Hematopoietic multipotent progenitor cell (in vitro differentiated cells): ENCODE data around the gene SPRING1. TPM values are rescaled to one million over a fixed set of nuclear protein-coding genes. Genes with fewer than 3 reads are reported as not detected.

Source experiments
- DNase-seq, 3 donors: peaks; one replicate each; pipeline ENCODE4 v3.0.0-alpha.2; 2011 to 2015; ENCODE audit warnings: low read depth in 2 of 3, low spot score in 2 of 3
- total RNA-seq: library from RNA; depleted of rRNA; stranded (reverse); fragments of >200 nt; gene quantifications from one replicate; pipeline ENCODE4 v1.2.3, GENCODE V29; 2012

SPRING1 gene
- total RNA-seq, 1 donor = 7.3 TPM

DNA sequence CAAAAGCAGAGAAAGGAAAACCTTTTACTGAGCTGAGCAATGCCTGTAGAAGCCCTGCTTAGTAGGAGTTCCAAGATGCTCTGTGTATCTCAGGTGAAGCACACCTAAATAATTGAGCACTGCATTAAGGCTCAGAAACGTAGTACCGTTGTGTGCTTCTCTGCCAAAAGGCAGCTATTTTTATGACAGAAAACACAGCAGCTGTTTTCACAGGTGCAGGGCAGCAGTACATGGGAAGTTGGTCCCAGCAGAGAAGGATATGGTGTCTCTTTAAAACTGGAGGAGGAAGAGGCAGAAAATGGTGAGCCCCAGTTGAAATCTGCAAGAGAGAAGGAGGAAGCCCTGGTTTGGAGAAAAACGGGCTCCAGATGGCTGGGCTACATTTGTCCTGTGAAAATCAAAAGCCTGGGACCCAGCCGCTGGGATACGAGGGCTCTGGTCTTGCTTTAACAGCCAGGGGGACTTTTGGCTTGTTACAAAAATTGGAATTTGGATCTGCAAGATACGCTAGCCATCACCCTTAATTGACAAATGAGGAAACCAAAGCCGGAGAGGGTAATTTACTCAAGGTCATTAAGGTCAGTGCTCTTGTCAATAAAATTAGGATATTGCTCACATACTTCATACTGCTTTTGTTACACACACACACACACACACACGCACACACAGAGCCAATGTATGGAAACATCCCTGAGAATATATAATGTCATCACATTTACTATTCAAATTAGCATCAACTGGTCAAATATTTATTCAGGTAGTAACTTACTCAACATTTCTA is 27.3 kb downstream of the SPRING1 start:
- DNase-seq = no peak

DNA sequence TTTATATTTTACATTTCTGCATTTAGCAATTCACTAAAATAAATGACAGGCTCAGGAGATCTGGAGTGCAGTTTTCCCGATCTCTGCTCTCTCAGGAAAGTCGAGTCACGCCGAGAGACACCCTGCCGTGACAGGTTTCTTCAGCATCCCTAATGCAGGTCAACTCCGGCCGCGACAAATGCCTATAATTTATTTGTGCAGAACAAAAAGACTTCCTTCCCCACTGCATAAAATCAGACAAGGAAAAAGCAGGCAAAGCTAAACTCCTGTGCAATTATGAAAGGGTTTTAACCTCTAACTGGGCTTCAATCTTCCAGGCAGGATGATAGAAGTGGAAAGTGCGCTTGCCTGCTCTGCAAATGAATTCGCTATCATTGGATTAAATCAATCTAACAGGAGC is 28.1 kb downstream of the SPRING1 start:
- DNase-seq = no peak

DNA sequence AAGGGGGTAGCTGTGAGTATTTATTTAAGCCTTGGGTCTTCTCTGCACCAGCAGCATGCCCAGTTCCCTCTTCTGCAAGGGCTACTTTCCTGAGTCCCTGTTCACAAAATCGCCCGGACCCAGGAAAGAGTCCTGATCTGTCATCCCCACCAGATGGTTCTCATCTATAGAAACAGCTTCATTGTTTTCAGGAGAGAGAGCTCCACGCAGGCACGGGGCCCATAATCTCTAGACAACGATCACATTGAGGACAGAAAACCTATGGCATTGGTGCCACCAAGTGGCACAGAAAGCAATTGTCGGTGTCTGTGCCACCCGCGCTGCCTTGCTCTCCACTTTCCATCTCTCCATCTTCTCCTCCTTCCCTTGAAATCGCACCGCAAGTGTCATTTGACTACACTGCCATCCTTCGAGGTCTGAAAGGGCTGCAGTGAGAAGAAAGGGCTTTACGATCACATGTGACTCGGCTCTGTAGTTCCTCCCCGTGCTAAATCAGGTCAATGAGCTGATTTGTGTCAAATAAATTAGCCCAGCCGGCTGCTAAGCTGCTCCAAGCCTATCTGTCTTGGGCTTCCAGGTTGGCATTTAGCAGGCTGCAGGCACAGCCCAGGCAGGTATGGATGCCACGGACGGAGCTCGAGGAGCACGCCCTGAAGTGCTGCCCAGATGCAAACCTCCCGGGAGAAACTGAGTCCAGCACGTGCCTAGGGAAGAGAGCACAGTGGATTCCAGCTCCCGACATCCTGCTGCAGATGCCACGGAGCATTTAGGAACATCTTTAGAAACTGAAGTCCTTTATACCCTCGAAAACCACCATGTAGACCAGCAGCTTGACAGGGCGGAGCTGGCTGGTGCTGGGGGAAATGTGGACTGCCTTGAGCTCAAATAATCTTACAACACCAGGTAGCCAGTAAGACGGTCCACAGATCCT is 28.8 kb downstream of the SPRING1 start:
- peak; percentile 28 to 75 (median 49) for DNase-seq

DNA sequence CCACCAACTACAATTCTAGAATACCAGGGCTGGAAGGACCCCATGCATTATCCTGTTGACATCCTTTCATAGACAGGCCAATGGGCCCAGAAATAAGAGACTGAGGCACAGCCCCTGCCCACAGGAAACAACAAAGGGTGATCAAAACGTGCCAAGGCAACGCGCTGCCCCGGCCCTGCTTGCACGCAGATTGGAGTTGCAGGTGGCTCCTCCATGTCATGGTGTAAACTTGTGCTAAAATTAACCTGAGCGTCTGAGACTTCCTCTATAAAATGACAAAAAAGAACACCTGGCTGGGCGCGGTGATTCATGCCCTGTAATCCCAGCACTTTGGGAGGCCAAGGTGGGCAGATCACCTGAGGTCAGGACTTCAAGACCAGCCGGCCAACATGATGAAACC is 30.1 kb downstream of the SPRING1 start:
- DNase-seq = no peak

DNA sequence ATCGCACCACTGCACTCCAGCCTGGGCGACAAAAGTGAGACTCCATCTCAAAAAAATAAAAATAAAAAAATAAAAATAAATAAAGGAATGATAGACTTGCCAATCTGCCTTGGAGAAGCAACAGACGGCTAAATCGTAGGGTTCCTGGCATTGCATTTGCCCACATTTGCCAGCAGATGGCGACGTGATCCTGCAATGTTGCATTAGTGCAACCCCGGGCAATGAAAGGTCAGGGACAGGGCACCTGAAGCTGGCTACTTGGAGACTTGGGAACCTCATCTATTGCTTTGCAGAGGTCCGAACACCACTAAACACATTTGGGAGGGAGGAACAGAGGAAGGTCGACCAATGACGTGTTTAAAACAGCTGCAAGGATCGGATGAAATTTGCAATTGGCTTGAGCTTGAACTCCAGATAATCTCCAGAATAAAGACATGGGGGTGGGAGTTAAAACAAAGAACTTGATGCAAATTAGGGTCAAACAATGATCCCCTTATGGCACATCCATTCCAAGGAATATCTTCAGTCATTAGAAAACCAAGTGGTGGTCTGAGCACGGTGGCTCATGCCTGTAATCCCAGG is 34.6 kb downstream of the SPRING1 start:
- peak; percentile 37 to 77 (median 57) for DNase-seq

DNA sequence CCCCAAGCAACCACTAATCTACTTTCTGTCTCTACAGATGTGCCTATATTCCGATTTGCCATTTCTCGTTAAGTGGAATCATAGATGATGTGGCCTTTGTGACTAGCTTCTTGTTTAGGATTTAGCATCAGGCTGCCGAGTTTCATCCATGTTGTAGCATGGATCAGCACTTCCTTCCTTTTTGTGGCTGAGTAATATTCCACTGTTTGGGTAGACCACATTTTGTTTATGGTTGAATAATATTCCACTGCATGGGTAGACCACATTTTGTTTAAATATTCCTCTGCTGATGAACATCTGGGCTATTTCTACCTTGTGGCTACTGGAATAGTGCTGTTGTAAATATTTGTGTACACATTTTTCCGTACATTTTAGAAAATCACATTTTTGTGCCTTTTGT is 36.4 kb downstream of the SPRING1 start:
- no peak for DNase-seq

DNA sequence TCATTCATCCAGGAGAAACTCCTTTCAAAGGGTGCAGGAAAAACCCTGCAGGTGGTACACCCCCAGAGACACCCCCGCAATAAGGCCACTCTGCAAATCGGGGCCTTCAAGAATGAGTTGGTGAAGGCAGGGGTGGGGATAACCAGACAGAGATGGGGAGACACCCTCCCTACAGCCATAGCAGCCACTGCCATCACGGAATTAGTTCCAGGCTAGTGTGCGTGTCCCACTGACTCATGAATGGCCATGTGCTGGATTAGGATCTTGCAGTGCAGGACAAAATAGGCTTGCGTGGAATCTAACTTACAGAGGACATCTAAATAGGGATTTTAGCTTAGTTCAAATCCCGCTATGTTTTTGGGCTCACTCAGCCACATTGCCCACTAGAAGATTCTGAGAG is 37.8 kb downstream of the SPRING1 start:
- DNase-seq = no peak

DNA sequence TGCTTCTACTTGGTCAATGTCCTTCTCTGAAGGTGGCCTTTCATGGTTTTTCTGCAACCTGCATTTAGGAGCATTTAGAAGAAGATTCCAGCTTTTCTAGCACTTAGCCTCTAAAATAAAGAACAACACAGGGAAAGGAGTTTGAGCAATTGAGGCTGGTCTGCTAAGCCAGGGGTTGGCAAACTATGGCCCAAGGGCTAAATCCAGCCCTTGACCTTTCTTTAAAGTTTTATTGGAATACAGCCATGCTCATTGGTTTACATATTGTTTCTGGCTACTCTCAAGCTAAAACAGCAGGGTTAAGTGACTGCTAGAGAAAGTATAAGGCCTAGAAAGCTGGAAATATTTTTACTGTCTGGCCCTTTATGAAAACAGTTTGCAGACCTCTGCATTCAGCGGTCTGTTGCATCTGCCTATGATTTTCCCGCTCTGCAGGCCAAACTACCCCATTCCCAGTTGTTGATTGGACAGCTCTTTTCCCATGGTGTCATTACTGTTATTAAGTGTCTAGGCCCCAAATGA is 39.3 kb downstream of the SPRING1 start:
- no peak for DNase-seq

DNA sequence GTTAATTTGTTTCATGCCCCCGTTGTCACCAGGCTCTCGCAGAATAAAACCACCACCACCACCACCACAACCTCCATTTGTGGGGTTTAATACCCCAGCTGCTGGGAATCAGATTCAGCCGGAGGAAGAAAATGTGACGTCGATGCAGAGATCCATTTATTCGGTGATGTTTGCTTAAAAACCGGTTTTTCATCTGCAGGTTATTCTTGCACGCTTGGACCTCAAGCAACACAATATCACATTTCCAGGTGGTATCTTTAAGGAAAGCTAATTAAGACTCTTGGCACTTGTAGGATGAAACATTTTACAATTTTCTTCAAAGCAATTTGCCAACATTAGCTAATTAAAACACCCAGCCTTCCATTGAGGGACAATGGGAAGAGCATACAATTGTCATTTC is 39.8 kb downstream of the SPRING1 start:
- DNase-seq = no peak

DNA sequence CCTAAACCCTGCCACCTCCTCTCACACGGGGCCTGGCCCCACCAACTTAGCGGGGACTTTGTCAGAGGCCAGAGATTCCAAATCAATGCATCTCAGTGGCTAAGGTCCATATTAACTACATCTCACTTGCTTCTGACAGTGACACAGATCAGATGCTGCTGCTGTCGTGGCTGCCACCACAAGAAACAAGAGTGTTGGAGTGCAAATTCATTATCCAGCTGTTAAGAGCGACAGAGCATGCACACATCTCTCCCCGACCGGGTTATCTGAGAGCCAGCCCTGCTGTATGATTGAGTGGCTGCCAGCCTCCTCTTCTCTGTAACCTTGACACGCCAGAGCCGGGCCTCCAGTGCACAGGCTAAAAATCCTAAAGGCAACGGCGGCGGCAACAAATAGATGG is 40.2 kb downstream of the SPRING1 start:
- no peak for DNase-seq

DNA sequence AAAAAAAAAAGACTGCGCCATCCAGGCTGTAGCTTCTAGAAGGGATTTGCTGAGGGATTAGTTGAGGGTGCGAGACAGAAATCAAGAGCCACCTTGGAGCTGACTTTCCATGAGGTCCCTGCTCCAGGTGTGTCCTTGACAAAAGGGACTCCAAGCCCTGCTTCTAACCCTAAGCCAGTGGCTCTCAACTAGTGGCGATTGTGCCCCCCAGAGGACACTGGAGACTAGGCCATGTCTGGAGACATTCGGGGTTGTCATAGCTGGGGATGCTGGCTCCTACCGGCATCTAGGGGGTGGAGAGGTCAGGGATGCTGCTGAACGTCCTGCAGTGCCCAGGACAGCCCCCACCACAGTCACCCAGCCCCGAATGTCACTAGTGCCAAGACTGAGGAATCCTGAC is 40.6 kb downstream of the SPRING1 start:
- peak in 2 of 3 donors; percentile 40 to 66 for DNase-seq

DNA sequence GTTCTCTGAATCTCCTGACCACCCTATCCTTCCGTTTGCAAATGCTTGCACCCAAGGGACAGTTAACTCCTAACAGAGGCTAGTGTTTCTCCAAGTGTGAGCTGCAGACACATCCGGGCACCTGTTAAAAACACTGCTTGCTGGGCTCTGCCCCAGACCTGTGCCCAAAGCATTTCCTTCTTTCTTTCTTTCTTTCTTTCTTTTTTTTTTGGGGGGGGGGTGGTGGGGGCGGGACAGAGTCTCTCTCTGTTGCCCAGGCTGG is 42.5 kb downstream of the SPRING1 start:
- DNase-seq = no peak

DNA sequence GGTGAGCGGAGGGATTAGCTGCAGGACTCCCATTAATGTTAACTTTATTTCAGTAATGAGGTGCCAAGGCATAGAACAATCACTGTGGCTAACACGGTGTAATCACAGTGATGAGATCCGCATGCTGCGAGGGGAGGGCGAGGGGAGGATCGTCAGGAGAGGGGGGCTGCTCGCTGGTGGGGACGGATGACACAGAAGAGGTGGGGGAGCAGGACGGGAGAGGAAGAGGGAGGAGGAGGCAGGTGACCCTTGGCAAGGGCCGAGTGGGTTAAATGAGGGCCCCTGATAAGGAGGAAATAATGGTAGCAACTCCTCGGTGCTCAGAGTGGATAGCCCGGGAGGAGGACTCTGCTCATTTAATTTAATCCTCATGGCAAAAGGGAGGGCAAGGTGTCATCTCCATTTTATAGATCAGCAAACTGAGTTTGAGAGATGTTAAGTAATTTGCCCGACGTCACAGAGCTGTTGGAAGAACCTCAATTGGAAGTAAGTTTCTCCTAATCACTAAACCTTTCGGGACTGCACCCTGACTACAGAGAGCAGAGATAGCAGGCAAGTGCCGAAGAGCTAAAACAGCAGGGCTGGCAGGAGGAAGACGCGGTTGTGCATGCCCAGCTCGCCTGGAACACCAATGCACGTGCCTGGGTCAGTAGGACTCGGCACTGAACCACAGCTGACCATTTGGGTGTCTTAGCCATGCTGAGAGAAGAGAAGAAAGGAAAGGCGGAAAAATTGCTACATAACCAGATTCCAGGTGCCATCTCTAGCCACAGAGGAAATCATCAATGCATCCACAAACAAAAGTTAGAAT is 43.0 kb downstream of the SPRING1 start:
- DNase-seq = no peak

DNA sequence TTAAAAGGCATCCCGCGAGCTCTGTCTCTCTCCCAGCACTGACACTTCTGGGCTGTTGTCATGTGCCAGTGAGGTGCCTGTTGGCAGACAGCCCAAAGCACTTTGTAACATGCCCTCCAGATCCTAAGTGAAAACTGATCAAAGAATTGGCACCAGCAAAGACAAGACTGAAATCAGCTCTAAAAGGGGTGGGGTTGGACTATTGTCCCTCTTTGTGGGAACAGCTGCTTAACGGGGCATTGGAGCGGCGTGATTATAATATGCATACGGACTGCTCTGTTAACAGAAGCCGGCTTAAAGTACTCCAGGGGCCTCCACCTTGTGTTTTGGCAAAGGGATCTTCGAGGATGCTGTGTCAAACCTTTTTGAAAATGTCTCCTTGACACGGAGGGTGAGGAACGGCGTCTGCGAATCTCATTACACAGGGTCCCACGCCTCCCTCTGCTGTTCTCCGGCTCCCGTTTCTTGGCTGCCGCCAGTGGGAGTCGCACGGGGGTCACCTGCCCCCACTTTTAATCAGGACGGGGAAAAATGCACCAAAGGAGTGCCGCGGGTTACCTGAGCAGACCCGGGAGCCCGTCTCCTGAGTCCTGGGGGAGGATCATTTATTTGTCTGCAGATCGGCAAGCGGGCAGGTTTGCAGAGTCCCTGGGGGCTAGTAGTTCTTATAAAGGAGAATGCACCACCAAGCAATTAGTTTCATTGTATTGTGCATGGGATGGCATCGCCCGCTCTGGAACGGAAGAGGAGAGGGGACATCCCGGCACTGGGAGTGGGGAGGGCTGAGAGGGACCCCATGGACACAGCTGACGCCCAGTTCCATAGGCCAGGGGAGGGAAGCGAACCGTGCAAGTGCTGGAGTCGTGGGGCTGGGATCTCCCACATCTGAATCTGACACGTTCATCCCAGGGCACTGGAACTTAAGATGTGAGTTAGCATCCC is 44.3 kb downstream of the SPRING1 start:
- peak in 1 of 3 donors; percentile 33 for DNase-seq

DNA sequence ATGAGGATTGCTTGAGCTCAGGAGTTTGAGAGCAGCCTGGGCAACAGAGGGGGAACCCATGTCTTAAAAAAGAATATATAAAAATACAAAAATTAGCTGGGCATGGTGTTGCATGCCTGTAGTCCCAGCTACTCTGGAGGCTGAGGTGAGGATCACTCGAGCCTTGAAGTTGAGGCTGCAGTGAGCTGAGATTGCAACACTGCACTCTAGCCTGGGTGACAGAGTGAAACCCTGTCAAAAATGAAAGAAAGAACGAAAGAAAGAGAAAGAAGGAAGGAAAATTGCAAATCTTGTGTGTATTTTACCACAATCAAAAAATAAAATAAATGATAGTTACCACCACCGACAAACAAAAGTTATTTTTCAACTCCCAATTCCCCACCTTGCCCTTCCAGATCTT is 45.3 kb downstream of the SPRING1 start:
- no peak for DNase-seq

DNA sequence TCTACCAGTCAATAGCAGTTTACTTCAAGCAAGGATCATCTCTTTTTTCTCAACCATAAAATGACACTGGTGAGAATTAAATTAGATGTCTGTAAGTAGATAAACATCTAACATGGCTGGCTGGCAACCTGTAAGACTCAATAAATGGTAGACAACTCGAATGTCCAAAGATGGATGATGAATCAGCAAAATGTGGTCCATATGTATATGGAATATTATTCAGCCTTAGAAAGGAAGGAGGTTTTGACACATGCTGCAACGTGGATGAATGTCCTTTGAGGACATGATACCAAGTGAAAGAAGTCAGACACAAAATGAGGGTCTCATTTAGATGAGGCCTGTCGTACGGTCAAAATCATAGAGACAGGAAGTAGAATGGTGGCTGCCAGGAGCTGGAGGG is 46.2 kb downstream of the SPRING1 start:
- DNase-seq = no peak

DNA sequence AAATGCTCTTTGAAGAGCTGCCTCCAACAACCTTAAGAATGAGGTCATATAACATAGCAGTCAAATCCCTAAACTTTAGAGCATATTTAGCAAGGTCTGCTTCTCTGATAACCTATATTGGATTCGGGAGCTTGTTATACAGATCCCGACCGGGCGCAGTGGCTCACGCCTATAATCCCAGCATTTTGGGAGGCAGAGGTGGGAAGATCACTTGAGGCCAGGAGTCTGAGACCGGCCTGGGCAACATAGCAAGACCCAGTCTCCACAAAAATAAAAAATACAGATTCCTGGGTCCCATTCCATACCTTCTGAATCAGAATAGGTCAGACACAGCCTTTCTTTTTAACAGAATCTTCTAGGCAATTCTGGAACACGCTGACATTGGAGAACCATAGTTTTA is 46.7 kb downstream of the SPRING1 start:
- no peak for DNase-seq

DNA sequence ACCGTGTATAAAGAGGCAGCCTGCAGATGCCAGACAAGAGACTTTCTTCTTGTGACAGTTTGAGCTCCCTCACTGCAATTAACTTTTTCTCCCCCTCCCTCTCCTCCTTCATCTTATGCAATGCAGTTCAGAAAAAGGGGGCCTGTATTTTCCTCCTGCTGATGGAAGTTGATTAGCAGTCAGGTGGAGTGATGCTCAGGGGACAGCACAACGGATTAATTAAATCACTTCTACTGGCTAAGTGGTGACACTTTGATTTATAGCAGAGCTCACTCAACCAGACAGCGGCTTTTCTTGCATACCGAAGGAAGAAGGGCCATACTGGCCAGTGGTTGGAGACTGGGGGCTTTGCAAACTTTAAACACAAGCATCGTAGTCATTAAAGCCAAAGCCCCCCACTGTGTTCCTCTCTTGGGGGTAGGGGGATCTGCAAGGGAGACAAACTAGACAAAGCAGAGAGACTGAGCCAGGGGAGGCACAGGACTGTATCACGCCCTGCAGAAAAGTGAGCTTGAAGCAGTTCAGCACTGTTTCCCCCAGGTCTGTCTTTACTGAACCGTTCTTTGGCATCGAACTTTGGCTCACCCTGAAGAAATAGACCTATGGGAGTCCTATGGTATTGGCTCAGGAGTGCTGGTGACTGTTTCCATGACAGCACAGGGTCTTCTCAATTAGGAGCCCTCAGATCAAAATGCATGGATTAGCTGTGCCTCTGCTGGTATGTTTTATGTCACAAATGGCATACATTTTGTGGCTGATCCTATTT is 47.7 kb downstream of the SPRING1 start:
- peak in 1 of 3 donors; percentile 59 for DNase-seq

DNA sequence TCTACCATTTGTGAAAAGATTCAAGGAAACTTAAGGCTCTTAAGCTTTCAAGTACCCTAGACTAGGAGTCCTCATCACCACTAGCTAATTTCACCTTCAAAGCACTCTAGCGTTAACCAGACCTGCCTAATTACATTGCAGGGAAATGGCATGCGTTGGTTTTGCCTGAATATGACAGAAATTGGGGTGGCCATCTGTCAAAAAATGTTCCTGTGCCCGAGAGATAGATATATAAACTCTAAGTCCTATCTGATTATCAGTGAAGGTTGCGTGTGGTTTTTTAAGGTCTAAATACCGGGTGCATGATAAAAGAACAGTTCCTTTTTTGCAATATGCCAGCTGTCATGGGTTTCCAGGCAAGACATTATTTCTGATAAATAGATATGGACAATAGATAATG is 48.3 kb downstream of the SPRING1 start:
- peak in 2 of 3 donors; percentile 61 to 88 for DNase-seq
